Measurements from ENCODE around the gene UBE2QL1. TPM values are rescaled to one million over a fixed set of nuclear protein-coding genes. Genes with fewer than 3 reads are reported as not detected.

UBE2QL1 gene
- total RNA-seq, 1 donor from 2014 or later: not detected

GRCh38 chr5:6491196-6491918, 42.7 kb downstream of the UBE2QL1 start:
- no peak for DNase-seq (ENCODE audit: extremely low spot score, unreplicated experiment)
- H3K4me1 Mint-ChIP-seq (ENCODE audit: unreplicated experiment): peaks cover 3% of the 10 kb centered on the region
- no peaks in the 10 kb centered on the region for H3K36me3 Mint-ChIP-seq (ENCODE audit: unreplicated experiment)
- peaks cover 9% of the 10 kb centered on the region for H3K27me3 Mint-ChIP-seq (ENCODE audit: unreplicated experiment)
- H3K9me3 Mint-ChIP-seq (ENCODE audit: unreplicated experiment): no peaks in the 10 kb centered on the region
- H3K27ac Mint-ChIP-seq (ENCODE audit: unreplicated experiment): no peak overlapping the region
- H3K4me3 Mint-ChIP-seq (ENCODE audit: unreplicated experiment): no peak overlapping the region
- TF ChIP-seq CTCF (IDR thresholded peaks at IDR 0.05): no peak

GRCh38 chr5:6491919-6492290, 43.2 kb downstream of the UBE2QL1 start:
- Mint-ChIP-seq H3K4me1 (ENCODE audit: unreplicated experiment) (peaks cover 3% of the 10 kb centered on the region), H3K27ac (ENCODE audit: unreplicated experiment) (no peak overlapping the region), H3K9me3 (ENCODE audit: unreplicated experiment) (no peaks in the 10 kb centered on the region), H3K36me3 (ENCODE audit: unreplicated experiment) (no peaks in the 10 kb centered on the region), H3K27me3 (ENCODE audit: unreplicated experiment) (peaks cover 8% of the 10 kb centered on the region), H3K4me3 (ENCODE audit: unreplicated experiment) (no peak overlapping the region)
- no peak for DNase-seq (ENCODE audit: extremely low spot score, unreplicated experiment)
- TF ChIP-seq CTCF (IDR thresholded peaks at IDR 0.05): no peak

- Mint-ChIP-seq H3K27me3 (ENCODE audit: unreplicated experiment) (peaks cover 3% of the 10 kb centered on the region), H3K4me3 (ENCODE audit: unreplicated experiment) (no peak overlapping the region), H3K4me1 (ENCODE audit: unreplicated experiment) (peaks cover 3% of the 10 kb centered on the region), H3K9me3 (ENCODE audit: unreplicated experiment) (no peaks in the 10 kb centered on the region), H3K36me3 (ENCODE audit: unreplicated experiment) (no peaks in the 10 kb centered on the region), H3K27ac (ENCODE audit: unreplicated experiment) (no peak overlapping the region)
- no peak for TF ChIP-seq CTCF (IDR thresholded peaks at IDR 0.05)
- DNase-seq (ENCODE audit: extremely low spot score, unreplicated experiment): no peak
Observed at GRCh38 chr5:6492934-6493333, 44.3 kb downstream of the UBE2QL1 start.

GRCh38 chr5:6493681-6494454, 45.2 kb downstream of the UBE2QL1 start:
- Mint-ChIP-seq H3K27me3 (ENCODE audit: unreplicated experiment) (peaks cover 3% of the 10 kb centered on the region), H3K36me3 (ENCODE audit: unreplicated experiment) (no peaks in the 10 kb centered on the region), H3K27ac (ENCODE audit: unreplicated experiment) (no peak overlapping the region), H3K9me3 (ENCODE audit: unreplicated experiment) (no peaks in the 10 kb centered on the region), H3K4me1 (ENCODE audit: unreplicated experiment) (peaks cover 3% of the 10 kb centered on the region), H3K4me3 (ENCODE audit: unreplicated experiment) (no peak overlapping the region)
- no peak for TF ChIP-seq CTCF (IDR thresholded peaks at IDR 0.05)
- DNase-seq (ENCODE audit: extremely low spot score, unreplicated experiment): no peak

- DNase-seq (ENCODE audit: extremely low spot score, unreplicated experiment): no peak
- Mint-ChIP-seq H3K36me3 (ENCODE audit: unreplicated experiment) (no peaks in the 10 kb centered on the region), H3K9me3 (ENCODE audit: unreplicated experiment) (no peaks in the 10 kb centered on the region), H3K27me3 (ENCODE audit: unreplicated experiment) (peaks cover 3% of the 10 kb centered on the region), H3K4me3 (ENCODE audit: unreplicated experiment) (no peak overlapping the region), H3K4me1 (ENCODE audit: unreplicated experiment) (peaks cover 3% of the 10 kb centered on the region), H3K27ac (ENCODE audit: unreplicated experiment) (no peak overlapping the region)
- TF ChIP-seq CTCF (IDR thresholded peaks at IDR 0.05): no peak
Observed at GRCh38 chr5:6494939-6495338, 46.3 kb downstream of the UBE2QL1 start.
